SK-N-SH (cell line): Measurements from ENCODE around the gene BCAS4. TPM values are rescaled to one million over a fixed set of nuclear protein-coding genes. Genes with fewer than 3 reads are reported as not detected.

Experiments
- CTCF ChIA-PET: fragments of 300-600, 350-600 bp; formaldehyde crosslinking; extraction: SDS; loops from one replicate; lab custom pipeline; 2021; lab: Yijun Ruan, JAX
- POLR2A ChIA-PET: fragments of 350-600 bp; sonication (Branson Sonifier 250); formaldehyde crosslinking; extraction: SDS; loops from one replicate; lab custom pipeline; 2020; ENCODE audit warnings: antibody characterized with exemption, inconsistent platforms; lab: Yijun Ruan, JAX
- DNase-seq: peaks from one replicate; pipeline ENCODE4 v3.0.0; 2012
- H2AFZ ChIP-seq: fragments of 200-600 bp; sonication (generic); 2 replicates; pipeline ENCODE4 v1.8.1; 2016; ENCODE audit warnings: antibody characterized with exemption, mild to moderate bottlenecking, low read depth
- H3F3A ChIP-seq: fragments of 200-600 bp; sonication (generic); replicated peaks from 2 replicates; pipeline ENCODE3; 2016; ENCODE audit warnings: antibody characterized with exemption, mild to moderate bottlenecking; ENCODE audit not compliant: insufficient read depth
- H3K27ac ChIP-seq, 2 experiments: fragments of 200-500 bp in 1 of 2; fragments of 200-600 bp in 1 of 2; sonication (Bioruptor generic) in 1 of 2; sonication (generic), shearing (Covaris generic) in 1 of 2; 2 replicates each; pipeline versions ENCODE4 v1.5.1 to v1.6.1; 2014 to 2016; ENCODE audit warnings: low read depth in 2 of 2, inconsistent platforms in 1 of 2, low read length in 1 of 2, mild to moderate bottlenecking in 1 of 2, mixed read lengths in 1 of 2
- H3K27me3 ChIP-seq: fragments of 200-600 bp; sonication (generic), shearing (Covaris generic); 2 replicates; pipeline ENCODE4 v1.6.1; 2016; ENCODE audit warnings: mixed run types; ENCODE audit not compliant: insufficient read depth
- H3K36me3 ChIP-seq, 2 experiments: fragments of 200-500 bp in 1 of 2; fragments of 200-600 bp in 1 of 2; sonication (Bioruptor generic) in 1 of 2; sonication (generic) in 1 of 2; replicated peaks in 1 of 2; 2 replicates each; pipeline versions ENCODE3 to v1.5.1; 2014 to 2016; ENCODE audit warnings: low read length in 1 of 2, mild to moderate bottlenecking in 1 of 2; ENCODE audit not compliant: insufficient read depth in 2 of 2, control insufficient read depth in 1 of 2
- H3K4me1 ChIP-seq, 2 experiments: fragments of 200-500 bp in 1 of 2; fragments of 200-600 bp in 1 of 2; sonication (Bioruptor generic) in 1 of 2; sonication (generic), shearing (Covaris generic) in 1 of 2; 2 replicates each; pipeline versions ENCODE4 v1.5.1 to v1.6.1; 2014 to 2016; ENCODE audit warnings: low read depth in 1 of 2, low read length in 1 of 2, mixed run types in 1 of 2; ENCODE audit not compliant: insufficient read depth in 2 of 2, control insufficient read depth in 1 of 2
- H3K4me2 ChIP-seq: fragments of 200-600 bp; sonication (generic), shearing (Covaris generic); 2 replicates; pipeline ENCODE4 v1.6.1; 2017; ENCODE audit warnings: mixed run types
- H3K4me3 ChIP-seq, 2 experiments: fragments of 200-500 bp in 1 of 2; fragments of 200-600 bp in 1 of 2; sonication (Bioruptor generic) in 1 of 2; sonication (generic), shearing (Covaris generic) in 1 of 2; 2 replicates each; pipeline versions ENCODE4 v1.5.1 to v1.8.1; 2014 to 2016; ENCODE audit warnings: low read depth in 2 of 2, inconsistent platforms in 1 of 2, low read length in 1 of 2, mild to moderate bottlenecking in 1 of 2, mixed read lengths in 1 of 2, moderate library complexity in 1 of 2
- H3K79me2 ChIP-seq: fragments of 200-600 bp; sonication (generic); 2 replicates; pipeline ENCODE4 v1.8.1; 2017; ENCODE audit warnings: mild to moderate bottlenecking; ENCODE audit not compliant: insufficient read depth
- H3K9ac ChIP-seq: fragments of 200-600 bp; sonication (generic); 2 replicates; pipeline ENCODE4 v1.6.1; 2017; ENCODE audit warnings: mixed run types
- H3K9me2 ChIP-seq: fragments of 200-600 bp; sonication (generic); 2 replicates; pipeline ENCODE4 v1.6.1; 2017; ENCODE audit warnings: mixed run types
- H3K9me3 ChIP-seq: fragments of 200-600 bp; sonication (generic); 2 replicates; pipeline ENCODE4 v1.6.1; 2017; ENCODE audit warnings: mixed run types, mild to moderate bottlenecking, moderate library complexity
- H4K20me1 ChIP-seq: fragments of 200-600 bp; sonication (generic); 2 replicates; pipeline ENCODE4 v1.6.1; 2017; ENCODE audit warnings: mild to moderate bottlenecking, mixed run types; ENCODE audit not compliant: insufficient read depth
- CTCF ChIP-seq: fragments of 200-600 bp; sonication (generic); IDR thresholded peaks from 2 replicates; pipeline ENCODE4 v1.6.1; 2017; ENCODE audit warnings: antibody characterized with exemption, mild to moderate bottlenecking, moderate library complexity
- EP300 ChIP-seq, 2 experiments: IDR thresholded peaks; 2 replicates each; pipeline versions ENCODE4 v1.4.0 to v1.6.1; 2012; ENCODE audit warnings: borderline replicate concordance in 1 of 2, low read depth in 1 of 2, low read length in 1 of 2
- EZH2phosphoT487 ChIP-seq: fragments of 200-600 bp; sonication (generic); IDR thresholded peaks from 2 replicates; pipeline ENCODE4 v1.6.1; 2017; ENCODE audit warnings: low read depth, mixed run types, mild to moderate bottlenecking, antibody characterized with exemption, moderate library complexity, borderline replicate concordance
- FOXJ3 ChIP-seq: sonication (generic); formaldehyde crosslinking; IDR thresholded peaks from 2 replicates; pipeline ENCODE4 v1.5.1; 2020; ENCODE audit warnings: mild to moderate bottlenecking, missing genetic modification reagents
- JUND ChIP-seq: IDR thresholded peaks from 2 replicates; pipeline ENCODE4 v1.4.0; 2012
- MAX ChIP-seq: IDR thresholded peaks from 2 replicates; pipeline ENCODE4 v1.4.0; 2012; ENCODE audit warnings: low read depth
- MEF2A ChIP-seq: IDR thresholded peaks from 2 replicates; pipeline ENCODE4 v1.4.0; 2012; ENCODE audit warnings: low read depth, borderline replicate concordance
- MXI1 ChIP-seq: IDR thresholded peaks from 2 replicates; pipeline ENCODE4 v1.6.1; 2012; ENCODE audit warnings: mild to moderate bottlenecking, low read depth, low read length, improper control_type of control experiment
- NFIC ChIP-seq: IDR thresholded peaks from 2 replicates; pipeline ENCODE4 v1.4.0; 2012; ENCODE audit warnings: borderline replicate concordance
- NRF1 ChIP-seq: IDR thresholded peaks from 2 replicates; pipeline ENCODE4 v1.6.1; 2012; ENCODE audit warnings: low read depth, mild to moderate bottlenecking, low read length
- RCOR1 ChIP-seq: fragments of 150-350 bp; IDR thresholded peaks from 2 replicates; pipeline ENCODE4 v1.6.1; 2017; ENCODE audit warnings: antibody characterized with exemption, low read length
- REST ChIP-seq: IDR thresholded peaks from 2 replicates; pipeline ENCODE4 v1.6.1; 2012; ENCODE audit warnings: mild to moderate bottlenecking, low read depth, low read length, moderate library complexity
- RFX5 ChIP-seq: IDR thresholded peaks from 2 replicates; pipeline ENCODE4 v1.6.1; 2012; ENCODE audit warnings: mild to moderate bottlenecking, improper control_type of control experiment, low read length
- RXRA ChIP-seq: IDR thresholded peaks from 2 replicates; pipeline ENCODE4 v1.4.0; 2012; ENCODE audit warnings: low read depth, mild to moderate bottlenecking, borderline replicate concordance
- SMC3 ChIP-seq: IDR thresholded peaks from 2 replicates; pipeline ENCODE4 v1.6.1; 2012; ENCODE audit warnings: low read depth, low read length, improper control_type of control experiment
- TCF12 ChIP-seq: IDR thresholded peaks from 2 replicates; pipeline ENCODE4 v1.4.0; 2012
- TEAD4 ChIP-seq: IDR thresholded peaks from 2 replicates; pipeline ENCODE4 v1.4.0; 2012; ENCODE audit warnings: mild to moderate bottlenecking, borderline replicate concordance; ENCODE audit not compliant: insufficient read depth
- USF1 ChIP-seq: IDR thresholded peaks from 2 replicates; pipeline ENCODE4 v1.4.0; 2012; ENCODE audit warnings: low read depth, borderline replicate concordance
- USF2 ChIP-seq: fragments of 150-350 bp; IDR thresholded peaks from 2 replicates; pipeline ENCODE4 v1.6.1; 2017; ENCODE audit warnings: antibody characterized with exemption, low read length, low read depth, borderline replicate concordance
- WGBS: methylation state at CpG from one replicate; pipeline ENCODE4 v1.1.6; 2017; ENCODE audit warnings: low lambda C conversion rate; 5-methylcytosine and 5-hydroxymethylcytosine counted together
- polyA plus RNA-seq, 3 experiments: library from polyadenylated mRNA; depleted of rRNA; stranded (reverse); fragments of >200 nt; gene quantifications; 2 replicates each; pipeline ENCODE4 v1.2.3, GENCODE V29; 2012

The BCAS4 gene
- polyA plus RNA-seq, 1 of the 3 experiments (the other 2 are of a cell fraction), result 43.8 TPM

- Histone ChIP-seq H3K4me2 (no peak overlapping the region), H3K4me3 (no peak overlapping the region), H3K79me2 (no peaks in the 10 kb centered on the region), H3K36me3 (no peaks in the 10 kb centered on the region), H3K4me1 (no peaks in the 10 kb centered on the region; a peak in 1 of 4 replicates), H3K9ac (no peak overlapping the region), H4K20me1 (no peaks in the 10 kb centered on the region), H3K9me2 (no peaks in the 10 kb centered on the region), H3K27me3 (no peaks in the 10 kb centered on the region), H3F3A (no peaks in the 10 kb centered on the region), H3K27ac (no peak overlapping the region), H2AFZ (no peak overlapping the region)
- CTCF ChIA-PET, result interaction anchor here (1.2 kb wide), 1 partner anchor 18 kb away, joined by 3 read pairs; no protein-coding TSS in a partner anchor
- DNase-seq, result no peak
- WGBS, result 99% methylated on average over 19 of the region's 19 CpGs
- POLR2A ChIA-PET, result no interaction called here
- TF ChIP-seq NFIC, result no peak
- no peak for TF ChIP-seq SMC3
- TF ChIP-seq JUND, result no peak
- TF ChIP-seq FOXJ3 (CRISPR knock-in tag), result no peak
- no peak for TF ChIP-seq RXRA
- no peak for TF ChIP-seq USF2
- no peak for TF ChIP-seq MEF2A
- TF ChIP-seq USF1, result no peak
- no peak for TF ChIP-seq RFX5
- no peak for TF ChIP-seq NRF1
- no peak for TF ChIP-seq TCF12
- TF ChIP-seq RCOR1, result no peak
- TF ChIP-seq TEAD4, result no peak
- TF ChIP-seq CTCF, result no peak
- TF ChIP-seq EZH2phosphoT487, result no peak
- TF ChIP-seq REST, result no peak
- TF ChIP-seq MAX, result no peak
- no peak for TF ChIP-seq EP300 (IDR thresholded peaks at IDR 0.05; ENCODE audit: borderline replicate concordance in 1 of 2, low read depth in 1 of 2, low read length in 1 of 2)
- TF ChIP-seq MXI1, result no peak
- TF ChIP-seq, all 33 proteins: peak for 0
- H3K9me3 ChIP-seq, result no peaks in the 10 kb centered on the region
Observed at GRCh38 chr20:50876063-50876685, 81.3 kb downstream of the BCAS4 start.
